NCI-H2081 treated with DMSO at 0.1 percent for 48 hours (cell line): ENCODE data around the gene WNT11.

ENCODE experiments used
- DNase-seq: peaks from one replicate; lab custom pipeline; 2025; lab: John Stamatoyannopoulos, UW

Gene WNT11

DNA sequence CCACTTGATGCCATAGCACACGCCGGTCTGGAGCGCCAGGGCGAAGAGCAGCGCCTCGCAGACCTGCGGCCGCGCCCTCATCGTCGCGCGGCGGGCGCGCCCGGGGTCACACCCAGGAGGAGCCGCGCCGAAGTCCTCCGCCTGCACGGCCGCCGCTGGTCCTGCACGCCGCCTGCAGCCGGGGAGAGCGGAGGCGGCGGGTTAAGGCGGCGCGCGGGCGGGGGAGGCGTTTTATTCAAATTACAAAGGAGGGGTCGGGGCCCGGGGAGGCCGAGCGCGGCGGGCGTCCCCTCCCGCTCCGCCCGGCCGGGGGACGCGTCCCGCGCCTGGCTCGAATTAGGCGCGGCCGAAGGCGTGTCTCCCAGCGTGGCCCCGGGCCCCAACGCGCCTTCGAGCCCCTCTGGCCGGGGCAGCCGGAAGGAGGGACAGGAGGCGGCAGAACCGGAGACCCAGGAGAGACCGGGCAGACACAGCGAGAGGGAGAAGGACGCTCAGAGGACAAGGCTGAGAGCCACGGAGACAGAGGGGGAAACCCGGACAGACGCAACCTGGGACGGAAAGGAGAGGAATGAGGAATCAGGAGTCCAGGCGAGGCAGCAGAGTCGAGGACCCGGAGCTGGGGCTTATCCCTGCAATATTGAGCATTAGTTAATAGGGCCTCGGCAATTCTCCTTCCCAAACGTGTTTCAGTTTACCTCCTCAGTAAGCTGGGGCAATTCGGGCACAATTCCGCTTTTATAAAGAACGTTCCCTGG, at the start of gene WNT11:
TSS of gene WNT11 (minus strand) at position 176 of the 755 bp plus-strand sequence. CDS start at position 81, 95 bp downstream.
- DNase-seq, result no peak

DNA sequence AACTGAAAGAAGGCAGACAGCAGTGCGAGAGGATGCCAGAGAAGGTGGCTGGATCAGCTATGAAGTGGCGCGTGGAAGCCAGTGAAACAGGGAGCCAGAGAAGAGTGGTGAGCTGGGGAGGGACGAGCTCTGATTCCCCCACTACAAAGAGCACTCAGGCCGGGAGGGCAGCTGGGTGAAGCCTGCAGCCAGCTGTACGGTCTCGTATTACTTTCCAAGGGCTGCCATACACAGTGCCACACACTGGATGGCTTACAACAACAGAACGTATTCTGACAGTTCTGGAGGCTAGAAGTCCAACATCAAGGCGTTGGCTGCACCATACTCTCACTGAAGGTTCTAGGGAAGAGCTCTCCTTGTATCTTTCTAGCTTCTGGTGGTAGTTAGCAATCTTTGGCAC, 47.1 kb upstream of the WNT11 start:
- no peak for DNase-seq

DNA sequence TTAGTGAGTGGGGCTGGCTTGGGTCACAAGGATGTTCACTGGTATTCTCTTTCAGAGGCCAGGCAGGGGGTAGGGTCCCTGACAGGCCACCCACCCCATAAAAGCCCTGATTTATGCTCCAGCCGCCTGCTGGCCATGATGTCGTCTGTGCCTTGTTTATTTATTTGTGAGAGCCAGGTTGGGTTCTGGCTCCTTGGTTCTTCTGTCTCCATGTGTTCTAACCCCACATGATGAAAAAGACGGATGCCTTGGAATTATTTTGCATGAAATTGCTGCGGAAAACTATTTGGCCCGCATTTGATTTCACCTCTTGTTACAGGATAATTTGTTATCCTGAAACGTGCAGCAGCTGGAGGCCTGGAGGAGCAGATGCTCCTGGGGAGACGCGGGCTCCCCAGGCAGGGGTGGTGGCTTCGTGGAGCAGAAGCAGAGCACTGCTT, 46.3 kb upstream of the WNT11 start:
- DNase-seq, result no peak

DNA sequence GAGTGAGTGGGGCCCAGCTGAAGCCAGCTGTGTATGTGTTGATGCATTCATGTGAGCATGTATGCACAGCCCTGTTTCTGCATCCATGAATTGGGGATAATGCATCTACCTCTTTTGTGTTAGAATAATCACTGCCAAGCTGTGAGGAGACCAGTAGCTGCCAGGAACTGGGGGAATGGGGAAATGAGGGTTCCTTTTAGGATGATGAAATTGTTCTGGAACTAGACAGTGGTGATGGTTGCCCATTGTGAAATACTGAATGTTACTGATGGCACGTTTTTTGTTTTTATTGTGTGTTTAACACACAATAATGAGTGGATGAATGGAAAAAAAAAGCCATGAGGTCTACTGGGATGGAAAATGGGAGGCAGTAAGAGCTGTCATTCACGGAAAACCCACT, 45.3 kb upstream of the WNT11 start:
- no peak for DNase-seq

DNA sequence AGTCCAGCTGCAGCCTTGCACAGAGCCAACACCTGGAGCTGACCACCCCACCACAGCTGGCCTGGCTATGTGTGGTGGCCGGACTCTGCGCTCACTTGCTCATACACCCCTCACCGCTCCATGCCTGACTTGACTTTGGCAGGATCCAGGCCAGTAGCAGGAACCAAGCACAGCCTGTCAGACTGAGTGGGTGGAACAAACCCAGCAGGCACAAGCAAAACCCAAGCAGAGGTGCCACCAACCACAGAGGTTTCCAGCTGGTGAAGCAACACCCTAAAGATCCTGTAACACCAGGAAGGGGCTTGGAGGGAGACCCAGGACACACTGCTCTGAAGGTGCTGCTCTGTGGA, 44.9 kb upstream of the WNT11 start:
- DNase-seq, result no peak

DNA sequence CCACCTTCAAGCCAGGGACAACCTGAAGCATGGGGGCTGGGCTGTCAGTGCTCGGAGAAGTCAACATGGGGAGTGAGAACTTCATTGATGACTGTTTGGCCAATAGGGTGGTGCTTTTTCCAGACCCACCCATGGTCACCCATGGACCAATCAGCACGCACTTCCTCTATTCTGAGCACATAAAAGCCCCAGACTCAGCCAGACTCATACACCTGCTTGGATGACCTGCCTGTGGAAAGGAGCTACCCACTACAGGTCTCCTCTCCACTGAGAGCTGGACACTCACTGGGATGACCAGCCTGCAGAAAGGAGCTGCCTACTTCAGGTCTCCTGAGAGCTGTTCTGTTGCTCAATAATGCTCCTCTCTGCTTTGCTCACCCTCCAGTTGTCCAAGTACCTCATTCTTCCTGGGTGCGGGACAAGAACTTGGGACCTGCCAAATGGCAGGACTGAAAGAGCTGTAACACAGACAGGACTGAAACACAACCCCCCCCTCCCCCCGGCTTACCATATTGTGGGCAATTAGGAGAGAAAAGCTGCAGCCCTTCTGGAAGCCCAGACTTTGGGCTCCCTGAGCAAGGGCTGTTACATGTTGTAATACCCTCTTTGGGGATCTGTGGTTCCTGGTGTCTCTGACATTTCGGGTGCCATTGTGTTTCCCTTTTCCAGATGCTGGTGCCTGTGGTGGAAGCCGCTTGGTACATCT, 44.4 kb upstream of the WNT11 start:
- DNase-seq, result no peak

DNA sequence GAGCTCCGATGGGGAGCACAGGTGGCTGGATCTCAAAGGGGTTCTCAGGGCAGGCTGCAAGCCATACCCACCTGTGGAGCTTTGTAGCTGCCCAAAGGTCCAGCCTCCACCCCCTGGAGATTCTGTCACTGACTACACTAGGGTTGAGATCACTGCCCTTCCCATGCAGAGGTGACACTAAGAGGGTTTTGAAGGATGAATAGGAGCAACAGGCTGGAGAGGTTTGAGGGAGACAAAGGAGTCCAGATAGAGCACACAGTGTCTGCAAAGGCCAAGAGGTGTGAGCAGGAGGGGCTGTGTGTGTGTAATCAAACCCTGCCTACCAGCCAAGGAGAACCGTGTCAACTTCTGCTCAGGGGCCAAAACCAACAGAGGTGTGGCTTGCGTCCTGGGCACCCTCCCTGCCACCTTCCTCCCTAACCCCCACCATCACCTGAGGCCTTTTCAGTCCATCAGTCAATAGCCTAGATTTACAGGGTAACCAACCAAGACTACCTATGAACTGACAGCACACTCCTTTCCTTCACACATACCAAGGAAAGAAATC, 43.0 kb upstream of the WNT11 start:
- DNase-seq, result no peak

DNA sequence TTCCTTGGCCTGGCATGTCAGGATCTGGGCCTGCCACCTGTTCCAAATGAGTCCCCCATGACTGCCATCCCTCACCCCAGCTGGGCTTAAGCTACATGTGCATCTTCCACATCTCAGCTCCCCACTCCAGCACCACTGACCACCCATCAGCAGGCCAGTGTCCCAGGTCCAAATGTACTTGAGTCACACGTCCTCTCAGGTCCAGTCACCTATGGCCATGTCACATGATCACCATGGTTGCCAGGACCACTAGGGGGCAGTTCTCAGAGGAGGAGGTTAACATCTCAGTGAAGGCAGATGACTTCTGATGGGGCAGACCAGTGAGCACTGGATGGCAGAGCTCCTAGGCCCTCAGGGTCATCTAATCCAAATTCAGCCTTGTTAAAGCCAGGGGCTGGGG, 41.9 kb upstream of the WNT11 start:
- no peak for DNase-seq

DNA sequence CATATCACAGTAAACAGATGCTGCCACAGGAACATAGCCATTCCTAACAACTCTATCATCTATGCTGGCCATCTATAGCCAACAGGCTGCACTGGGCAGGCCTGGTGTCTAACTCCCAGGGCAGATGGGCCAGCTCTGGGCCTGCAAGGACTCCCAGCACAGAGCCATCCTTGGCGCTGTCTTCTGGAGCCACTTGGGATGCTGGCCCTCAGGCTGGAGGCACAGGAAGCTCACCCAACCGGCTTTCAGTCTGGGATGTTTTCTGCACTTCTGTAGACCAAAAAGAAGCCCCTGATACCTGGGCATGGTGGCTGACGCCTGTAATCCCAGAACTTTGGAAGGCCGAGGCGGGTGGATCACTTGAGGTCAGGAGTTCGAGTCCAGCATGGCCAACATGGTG, 40.8 kb upstream of the WNT11 start:
- DNase-seq, result no peak

DNA sequence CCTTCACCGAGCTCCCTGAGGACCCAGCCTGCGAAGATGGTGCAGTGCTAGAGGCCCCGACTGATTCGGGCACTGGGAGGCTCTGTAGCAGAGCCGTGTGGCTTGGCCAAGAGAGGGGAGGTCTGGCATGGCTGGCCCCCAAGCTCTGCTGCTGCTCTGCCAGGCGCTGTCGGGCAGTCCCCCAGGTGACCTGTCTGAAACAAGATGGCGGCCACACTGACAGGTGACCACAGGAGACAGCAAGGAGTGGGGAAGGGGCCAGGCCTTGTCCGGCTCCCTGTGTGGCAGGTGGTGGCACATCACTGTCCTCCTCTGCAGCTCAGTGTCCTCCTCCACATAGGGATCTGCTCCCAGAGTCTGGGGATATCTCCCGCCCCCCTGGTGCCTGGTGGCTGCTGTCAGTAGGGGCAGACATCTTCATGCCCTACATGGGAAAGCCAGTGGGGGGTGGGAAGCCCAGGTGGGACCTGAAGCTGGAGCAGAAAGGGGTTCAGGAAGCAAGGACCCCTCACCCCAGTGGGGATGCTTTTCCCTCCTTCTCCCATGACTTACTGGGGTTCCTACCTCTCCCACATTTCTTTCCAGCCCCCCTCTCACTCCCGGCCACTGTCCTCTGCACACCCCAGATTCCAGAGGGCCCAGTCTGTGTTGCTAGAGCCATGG, 40.1 kb upstream of the WNT11 start:
- DNase-seq, result no peak

DNA sequence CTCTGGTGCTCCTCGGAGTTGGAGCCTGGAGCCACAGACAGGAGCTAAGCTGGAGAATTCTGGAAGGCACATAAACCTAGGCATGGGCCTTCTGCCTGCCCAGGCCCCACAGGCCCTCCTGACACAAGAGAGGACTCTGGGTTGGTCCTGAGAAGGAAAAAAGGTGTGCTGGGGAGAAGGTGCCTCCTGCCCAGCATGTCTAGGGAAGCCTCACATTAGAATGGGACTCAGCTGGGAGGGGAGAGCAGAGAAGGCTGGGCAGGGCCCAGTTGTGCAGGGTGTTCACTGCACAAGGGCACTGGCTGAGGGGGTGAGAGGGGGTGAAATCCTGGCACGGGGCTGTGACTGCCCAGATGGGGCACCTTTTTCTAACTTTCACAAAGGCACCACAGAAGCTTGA, 39.4 kb upstream of the WNT11 start:
- no peak for DNase-seq

DNA sequence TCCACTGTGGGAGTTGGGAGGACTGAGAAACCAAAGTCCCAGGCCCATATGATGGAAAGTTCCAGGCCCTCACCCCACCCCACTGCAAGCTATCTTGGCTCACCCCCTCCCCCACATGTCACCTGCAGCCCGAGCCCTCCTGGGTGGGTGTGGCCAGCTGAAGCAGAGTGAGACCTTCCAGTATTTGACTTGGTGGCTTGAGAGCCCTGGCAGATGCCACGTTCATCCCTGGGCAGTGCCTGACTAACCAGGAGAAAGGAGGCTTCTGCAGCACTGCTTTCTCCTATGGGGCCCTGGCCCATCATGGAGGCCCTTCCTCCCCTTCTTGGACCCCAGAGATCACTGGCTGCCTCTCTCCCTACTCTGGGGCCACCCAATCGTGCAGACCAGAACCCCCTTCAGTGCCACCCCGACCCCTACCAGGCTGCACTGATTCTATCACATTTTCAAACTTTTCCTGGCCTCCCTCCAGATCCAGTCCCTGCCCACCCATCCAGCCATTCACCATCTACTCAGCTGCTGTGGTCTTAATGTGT, 38.1 kb upstream of the WNT11 start:
- DNase-seq, result no peak

DNA sequence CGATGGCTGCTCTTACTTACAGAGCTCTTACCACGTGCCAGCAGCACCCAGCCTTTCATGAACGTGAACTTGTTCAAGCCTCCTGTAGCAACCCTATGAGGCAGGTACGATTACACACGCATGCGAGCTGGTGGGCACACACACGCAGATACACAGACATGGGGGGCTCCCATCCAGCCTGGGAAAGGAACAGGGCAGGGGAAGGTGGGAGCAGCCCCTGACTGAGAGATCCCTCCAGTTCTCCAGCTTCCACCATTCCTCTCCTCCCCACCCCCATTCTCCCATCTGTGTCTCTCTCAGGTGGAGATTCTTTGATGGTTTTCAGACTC, 37.6 kb upstream of the WNT11 start:
- no peak for DNase-seq

DNA sequence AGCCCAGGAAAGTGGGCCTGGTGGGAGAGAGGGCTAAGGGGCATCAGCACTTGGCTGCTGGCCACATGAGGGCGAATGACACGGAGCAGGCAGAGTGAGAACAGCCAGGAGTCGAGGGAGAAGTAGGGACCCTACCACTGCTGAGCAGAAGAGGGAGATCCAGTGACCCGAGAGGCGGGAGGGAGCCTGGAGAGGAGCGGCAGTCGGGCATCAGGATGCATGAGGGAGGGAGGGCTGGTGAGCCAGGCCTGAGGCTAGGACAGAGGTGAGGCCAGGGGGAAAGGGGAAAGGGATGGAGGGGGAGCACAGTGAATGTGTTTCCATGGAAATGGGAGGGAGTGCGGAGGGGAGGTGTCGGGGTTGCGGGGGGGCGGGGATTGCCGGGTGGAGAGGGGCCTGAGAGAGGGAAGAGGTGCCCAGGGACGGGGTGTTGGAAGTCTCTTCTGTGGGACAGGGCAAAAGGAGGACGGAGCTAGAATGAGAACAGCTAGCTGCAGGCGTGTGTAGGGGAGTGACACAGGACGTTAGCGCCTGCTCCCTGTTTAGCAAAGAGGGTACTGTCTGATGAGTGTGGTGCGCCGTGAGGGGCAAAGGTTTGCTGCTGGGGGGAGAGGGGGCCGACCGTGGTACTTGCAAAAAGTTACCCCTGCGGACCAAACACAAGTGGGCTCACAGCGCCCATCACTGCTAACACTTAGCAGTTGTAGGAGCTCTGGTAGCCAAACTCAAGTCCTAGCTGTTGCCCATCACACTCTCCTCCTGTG, 37.1 kb upstream of the WNT11 start:
- no peak for DNase-seq

DNA sequence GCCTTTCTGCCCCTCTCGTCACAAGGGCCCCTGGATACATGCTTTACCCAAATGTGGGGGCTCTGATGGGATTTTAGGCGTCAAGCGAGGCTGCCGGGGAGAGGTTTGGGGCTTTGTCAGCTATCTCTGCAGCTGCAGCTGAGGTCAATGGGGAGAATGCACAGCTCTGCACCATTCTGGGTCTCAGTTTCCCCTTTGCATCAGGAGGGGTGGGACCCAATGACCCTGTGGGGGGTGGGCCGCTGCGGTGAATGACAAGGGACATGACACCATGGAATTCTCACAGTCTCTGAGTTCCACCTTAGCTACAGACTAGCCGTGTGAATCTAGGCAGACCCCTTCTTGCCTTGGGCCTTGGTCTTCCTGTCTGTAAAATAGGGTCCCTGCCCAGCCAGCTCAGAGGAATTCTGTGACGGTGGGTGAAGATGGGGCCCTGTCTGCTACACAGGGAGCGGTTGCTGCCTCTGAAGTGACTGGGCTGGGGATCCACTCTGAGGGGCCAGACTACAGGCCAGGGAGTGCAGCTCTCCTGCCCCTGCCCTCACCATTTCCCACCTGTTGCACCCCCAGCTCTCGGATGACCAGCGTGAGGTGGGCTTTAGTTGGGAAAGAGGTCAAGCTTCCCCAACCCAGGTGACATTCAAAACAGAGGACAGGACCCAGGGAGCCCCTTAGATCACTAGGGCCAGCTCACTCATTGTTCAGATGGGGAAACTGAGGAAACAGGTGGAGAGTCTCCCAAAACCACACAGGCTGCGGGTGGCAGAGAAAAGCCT, 35.9 kb upstream of the WNT11 start:
- DNase-seq, result no peak

DNA sequence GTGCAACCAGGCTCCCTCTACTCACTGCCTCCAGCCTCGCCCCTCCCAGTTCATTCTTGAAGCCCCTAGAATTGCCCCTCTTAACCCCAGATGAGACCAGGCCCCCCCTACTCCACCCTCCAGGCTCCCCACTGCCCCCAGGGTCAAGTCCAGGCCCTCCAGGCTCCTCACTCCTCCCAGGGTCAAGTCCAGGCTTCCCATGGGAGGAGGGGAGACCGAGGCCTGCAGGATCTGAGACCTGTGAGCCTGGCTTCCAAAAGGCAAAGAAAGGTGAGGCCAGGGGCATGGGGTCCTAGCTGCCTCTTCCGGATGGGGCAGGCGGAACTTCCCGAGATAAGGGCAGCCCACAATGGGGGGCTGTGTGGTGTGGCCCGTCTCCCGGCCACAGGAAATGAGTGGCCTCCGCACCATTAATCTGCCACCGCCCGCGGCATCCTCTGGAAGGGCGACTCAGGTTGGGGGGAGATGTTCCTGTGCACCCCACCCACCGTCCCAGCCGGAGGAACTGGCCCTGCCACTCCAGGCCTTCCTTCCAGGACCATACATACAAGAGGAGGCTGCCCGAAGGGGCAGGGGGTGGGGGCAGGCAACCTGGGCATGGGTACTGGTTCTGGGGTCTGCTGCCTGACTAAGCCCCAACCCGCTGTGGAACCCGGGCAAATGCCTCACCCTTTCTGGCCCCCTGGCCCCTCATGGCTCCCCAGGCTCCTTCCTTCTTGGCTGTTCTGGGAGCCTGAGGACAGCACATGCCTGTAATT, 35.1 kb upstream of the WNT11 start:
- DNase-seq, result no peak

DNA sequence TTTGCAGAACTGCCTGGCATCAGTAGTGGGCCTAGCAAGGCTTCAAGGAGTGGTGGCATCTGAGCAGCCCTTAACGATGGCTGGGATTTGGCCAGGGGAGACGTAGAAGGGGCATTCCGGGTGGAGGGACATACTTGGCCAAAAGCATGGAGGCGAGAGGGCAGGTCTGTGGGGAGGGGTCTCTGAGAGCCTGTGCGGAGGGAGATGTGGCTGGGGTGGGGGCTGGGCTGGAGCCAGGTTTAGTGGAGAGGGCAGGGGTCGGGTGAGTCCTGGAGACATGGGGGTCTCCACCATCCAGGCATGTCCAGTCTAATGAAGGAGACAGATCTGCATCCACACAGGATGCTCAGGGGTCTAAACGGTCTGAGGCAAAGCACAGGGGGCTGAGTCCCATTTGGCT, 34.4 kb upstream of the WNT11 start:
- no peak for DNase-seq

DNA sequence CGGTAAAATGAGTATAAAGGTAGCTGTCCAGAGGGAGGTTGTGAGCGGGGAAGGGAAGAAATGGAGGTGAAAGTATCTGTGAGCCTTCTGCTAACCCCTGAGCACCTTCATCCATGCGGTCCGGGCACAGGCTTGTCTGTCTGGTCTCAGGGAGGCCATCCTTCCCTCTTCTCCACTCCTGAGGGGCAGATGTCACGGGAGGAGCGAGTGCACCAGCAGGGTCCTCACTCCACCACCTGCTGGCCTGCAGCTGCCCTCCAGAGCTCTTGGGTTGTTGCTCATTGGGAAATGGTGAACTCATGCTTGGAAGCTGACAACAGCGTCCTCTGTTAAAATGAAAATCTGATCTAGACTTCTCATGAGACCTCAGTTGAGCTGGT, 33.8 kb upstream of the WNT11 start:
- no peak for DNase-seq

DNA sequence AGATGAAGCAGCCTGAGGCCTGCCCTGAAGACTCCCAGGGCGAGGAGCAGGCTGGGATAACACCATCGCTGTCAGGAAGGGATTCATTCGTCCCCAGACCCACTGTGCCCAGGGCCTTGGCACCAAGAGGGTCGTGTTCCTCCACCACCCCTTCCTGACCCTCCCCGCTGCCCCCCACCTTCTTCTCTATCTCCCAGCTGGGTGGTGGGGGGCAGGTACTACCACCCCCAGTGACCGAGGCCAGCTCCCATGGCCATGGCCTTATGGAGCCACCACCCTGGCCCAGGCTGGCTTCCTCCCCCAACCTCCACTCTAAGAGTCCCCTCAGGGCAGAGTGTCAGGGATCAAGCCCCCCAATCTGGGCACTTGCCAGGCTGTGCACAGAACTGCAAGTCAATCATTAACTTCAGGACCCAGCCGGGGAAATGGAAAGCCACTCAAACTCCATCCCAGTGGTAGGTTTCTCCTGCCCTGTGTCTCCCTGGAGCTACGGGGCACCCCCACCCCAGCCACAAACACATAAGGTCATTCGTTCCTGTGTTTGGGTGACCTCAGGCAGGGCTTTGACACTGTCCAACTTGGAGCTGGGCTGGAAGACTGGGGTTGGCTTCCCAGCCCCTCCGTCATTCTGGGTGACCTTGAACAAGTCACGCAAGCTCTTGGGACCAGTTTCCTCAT, 33.3 kb upstream of the WNT11 start:
- no peak for DNase-seq

DNA sequence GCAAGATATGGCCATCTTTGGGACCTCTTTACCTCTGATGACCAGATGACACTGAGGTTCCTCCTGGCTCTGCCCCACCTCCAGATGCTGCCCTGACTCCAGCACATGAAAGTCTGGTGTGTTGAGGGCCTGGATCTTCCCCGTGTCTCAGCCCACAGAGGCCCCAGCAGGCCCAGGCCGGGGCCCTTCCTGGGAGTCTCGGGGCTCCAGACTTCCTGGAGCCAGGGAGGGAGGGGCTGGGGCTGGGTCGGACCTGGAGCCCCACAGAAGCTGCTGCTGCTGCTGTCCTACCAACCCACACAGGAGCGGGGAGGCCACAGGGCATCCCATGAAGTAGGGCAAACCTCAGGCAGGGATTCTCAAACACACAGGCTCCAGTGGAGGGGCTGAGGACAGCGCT, 32.2 kb upstream of the WNT11 start:
- DNase-seq, result no peak
